Astrocyte (in vitro differentiated cells and primary cell): ENCODE measurements around the gene HELLS. TPM values are rescaled to one million over a fixed set of nuclear protein-coding genes. Genes with fewer than 3 reads are reported as not detected.
"Not testable (repeated sequence)": the region's sequence is repeated elsewhere in the genome, so short reads cannot be mapped to it uniquely, and the experiment has no call there.

Experiments used
- DNase-seq: peaks from one replicate; pipeline ENCODE4 v3.0.0-alpha.2; 2010; ENCODE audit warnings: low read depth
- FAIRE-seq: peaks from 2 replicates; lab custom pipeline; 2011; peaks lifted over from hg19 to GRCh38; lab: Jason Lieb, UNC
- H2AFZ ChIP-seq: 2 replicates; pipeline ENCODE4 v1.6.0; 2012; ENCODE audit warnings: low read depth, low read length, inconsistent platforms
- H3K27ac ChIP-seq: 2 replicates; pipeline ENCODE4 v1.5.1; 2011; ENCODE audit warnings: low read depth, low read length, inconsistent platforms
- H3K27me3 ChIP-seq: 2 replicates; pipeline ENCODE4 v1.6.0; 2011; ENCODE audit warnings: low read length, inconsistent platforms; ENCODE audit not compliant: insufficient read depth
- H3K36me3 ChIP-seq: 2 replicates; pipeline ENCODE4 v1.5.1; 2011; ENCODE audit warnings: low read length, inconsistent platforms; ENCODE audit not compliant: insufficient read depth
- H3K4me1 ChIP-seq: 2 replicates; pipeline ENCODE4 v1.5.1; 2011; ENCODE audit warnings: low read length, inconsistent platforms; ENCODE audit not compliant: insufficient read depth
- H3K4me2 ChIP-seq: 2 replicates; pipeline ENCODE4 v1.6.0; 2012; ENCODE audit warnings: low read length, inconsistent platforms
- H3K4me3 ChIP-seq: 2 replicates; pipeline ENCODE4 v1.5.1; 2011; ENCODE audit warnings: low read depth, mild to moderate bottlenecking, low read length, inconsistent platforms; ENCODE audit not compliant: insufficient read depth
- H3K79me2 ChIP-seq: 2 replicates; pipeline ENCODE4 v1.6.0; 2012; ENCODE audit warnings: mild to moderate bottlenecking, low read length, inconsistent platforms; ENCODE audit not compliant: insufficient read depth
- H3K9ac ChIP-seq: 2 replicates; pipeline ENCODE4 v1.6.0; 2012; ENCODE audit warnings: mild to moderate bottlenecking, low read length, inconsistent platforms
- H3K9me3 ChIP-seq: 2 replicates; pipeline ENCODE4 v1.5.1; 2012; ENCODE audit warnings: low read depth, mild to moderate bottlenecking, low read length, inconsistent platforms; ENCODE audit not compliant: insufficient read depth
- H4K20me1 ChIP-seq: 2 replicates; pipeline ENCODE4 v1.6.0; 2012; ENCODE audit warnings: low read length, inconsistent platforms; ENCODE audit not compliant: insufficient read depth
- H3K27ac Mint-ChIP-seq: one replicate; pipeline ENCODE4 v1.8.0; 2021; ENCODE audit warnings: mild to moderate bottlenecking, mixed read lengths; ENCODE audit not compliant: unreplicated experiment
- H3K27me3 Mint-ChIP-seq: one replicate; pipeline ENCODE4 v1.8.0; 2021; ENCODE audit warnings: low read depth, mixed read lengths; ENCODE audit not compliant: unreplicated experiment
- H3K36me3 Mint-ChIP-seq: one replicate; pipeline ENCODE4 v1.8.0; 2021; ENCODE audit warnings: low read depth, mixed read lengths; ENCODE audit not compliant: unreplicated experiment
- H3K4me1 Mint-ChIP-seq: one replicate; pipeline ENCODE4 v1.8.0; 2021; ENCODE audit warnings: low read depth, mixed read lengths; ENCODE audit not compliant: unreplicated experiment
- H3K4me3 Mint-ChIP-seq: one replicate; pipeline ENCODE4 v1.8.0; 2021; ENCODE audit warnings: mild to moderate bottlenecking, moderate library complexity, mixed read lengths; ENCODE audit not compliant: unreplicated experiment
- H3K9me3 Mint-ChIP-seq: one replicate; pipeline ENCODE4 v1.8.0; 2021; ENCODE audit warnings: mild to moderate bottlenecking, mixed read lengths; ENCODE audit not compliant: unreplicated experiment
- EZH2 ChIP-seq: IDR thresholded peaks from 2 replicates; pipeline ENCODE4 v1.6.1; 2012; ENCODE audit warnings: mild to moderate bottlenecking, low read length, inconsistent platforms; ENCODE audit not compliant: insufficient read depth
- total RNA-seq: library from RNA; stranded (reverse); gene quantifications from 2 replicates; pipeline ENCODE4 v1.2.1, GENCODE V29; 2021
- TF ChIP-seq, protein P1 (sequence below): IDR thresholded peaks from 2 replicates; pipeline ENCODE4 v1.5.1; 2011; ENCODE audit warnings: low read depth, mild to moderate bottlenecking, inconsistent platforms, low read length, moderate library complexity; ENCODE audit not compliant: insufficient read depth

Gene HELLS
- total RNA-seq, 1 donor from 2014 or later: 23.5 TPM

- H3K9me3 Mint-ChIP-seq: no peaks in the 10 kb centered on the region
Measured at GRCh38 chr10:94524711-94525110, 20.9 kb upstream of the HELLS start.

GRCh38 chr10:94531550-94531949, 14.0 kb upstream of the HELLS start:
- not testable (repeated sequence) for H3K27me3 Mint-ChIP-seq, FAIRE-seq, H3K27ac Mint-ChIP-seq, H3K36me3 Mint-ChIP-seq, H3K9ac ChIP-seq, H3K4me3 Mint-ChIP-seq, H3K27ac ChIP-seq, DNase-seq, H3K4me3 ChIP-seq, H3K4me1 ChIP-seq, H3K9me3 ChIP-seq, H3K27me3 ChIP-seq, H3K36me3 ChIP-seq, H3K9me3 Mint-ChIP-seq, H3K4me1 Mint-ChIP-seq, H2AFZ ChIP-seq, H4K20me1 ChIP-seq, H3K4me2 ChIP-seq, H3K79me2 ChIP-seq

More at GRCh38 chr10:94524711-94525110, 20.9 kb upstream of the HELLS start:
- H3K79me2 ChIP-seq: no peaks in the 10 kb centered on the region
- H3K27me3 Mint-ChIP-seq: no peaks in the 10 kb centered on the region
- peaks cover 2% of the 10 kb centered on the region for H3K36me3 Mint-ChIP-seq
- H3K27ac Mint-ChIP-seq: no peak overlapping the region
- no peak overlapping the region for H2AFZ ChIP-seq
- H3K4me3 Mint-ChIP-seq: no peak overlapping the region
- H3K4me1 ChIP-seq: no peaks in the 10 kb centered on the region
- no peak overlapping the region for H3K4me3 ChIP-seq
- no peaks in the 10 kb centered on the region for H3K4me1 Mint-ChIP-seq
- DNase-seq (no peak), FAIRE-seq (no peak)
- no peak overlapping the region for H3K27ac ChIP-seq
- H3K4me2 ChIP-seq: no peak overlapping the region
- peaks cover 4% of the 10 kb centered on the region for H4K20me1 ChIP-seq
- H3K9me3 ChIP-seq: no peaks in the 10 kb centered on the region
- H3K36me3 ChIP-seq: no peaks in the 10 kb centered on the region
- no peak overlapping the region for H3K9ac ChIP-seq
- H3K27me3 ChIP-seq: no peaks in the 10 kb centered on the region
- TF ChIP-seq, protein P1, sequence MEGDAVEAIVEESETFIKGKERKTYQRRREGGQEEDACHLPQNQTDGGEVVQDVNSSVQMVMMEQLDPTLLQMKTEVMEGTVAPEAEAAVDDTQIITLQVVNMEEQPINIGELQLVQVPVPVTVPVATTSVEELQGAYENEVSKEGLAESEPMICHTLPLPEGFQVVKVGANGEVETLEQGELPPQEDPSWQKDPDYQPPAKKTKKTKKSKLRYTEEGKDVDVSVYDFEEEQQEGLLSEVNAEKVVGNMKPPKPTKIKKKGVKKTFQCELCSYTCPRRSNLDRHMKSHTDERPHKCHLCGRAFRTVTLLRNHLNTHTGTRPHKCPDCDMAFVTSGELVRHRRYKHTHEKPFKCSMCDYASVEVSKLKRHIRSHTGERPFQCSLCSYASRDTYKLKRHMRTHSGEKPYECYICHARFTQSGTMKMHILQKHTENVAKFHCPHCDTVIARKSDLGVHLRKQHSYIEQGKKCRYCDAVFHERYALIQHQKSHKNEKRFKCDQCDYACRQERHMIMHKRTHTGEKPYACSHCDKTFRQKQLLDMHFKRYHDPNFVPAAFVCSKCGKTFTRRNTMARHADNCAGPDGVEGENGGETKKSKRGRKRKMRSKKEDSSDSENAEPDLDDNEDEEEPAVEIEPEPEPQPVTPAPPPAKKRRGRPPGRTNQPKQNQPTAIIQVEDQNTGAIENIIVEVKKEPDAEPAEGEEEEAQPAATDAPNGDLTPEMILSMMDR: no peak
- no peak for TF ChIP-seq EZH2

DNA sequence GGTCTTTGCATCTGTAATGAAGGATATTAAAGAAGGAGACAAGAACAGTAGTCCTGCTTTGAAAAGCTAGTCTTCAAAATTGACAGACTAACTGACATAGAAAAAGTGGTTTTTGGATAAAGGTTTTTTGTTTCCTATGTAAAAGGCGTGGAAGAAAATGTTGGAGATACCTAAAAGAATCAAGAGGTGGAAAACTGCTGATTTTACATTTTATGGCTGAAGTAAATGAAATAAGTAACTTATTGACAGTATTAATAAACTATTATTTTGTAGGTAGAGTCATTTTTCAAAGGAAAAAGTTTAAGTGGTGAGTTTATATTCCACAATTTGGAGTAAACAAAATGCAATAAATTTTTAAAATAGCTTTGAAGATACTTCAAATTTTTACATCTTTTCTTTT, 12.6 kb upstream of the HELLS start:
- Histone ChIP-seq H2AFZ (no peak overlapping the region), H3K36me3 (peaks cover 6% of the 10 kb centered on the region), H3K27ac (no peak overlapping the region), H3K4me3 (no peak overlapping the region), H3K4me2 (no peak overlapping the region), H3K4me1 (no peaks in the 10 kb centered on the region), H3K9me3 (no peaks in the 10 kb centered on the region), H3K79me2 (no peaks in the 10 kb centered on the region), H4K20me1 (no peaks in the 10 kb centered on the region), H3K9ac (no peak overlapping the region), H3K27me3 (no peaks in the 10 kb centered on the region)
- no peak for TF ChIP-seq EZH2
- TF ChIP-seq, protein P1: no peak
- no peak overlapping the region for H3K27ac Mint-ChIP-seq
- no peaks in the 10 kb centered on the region for H3K4me1 Mint-ChIP-seq
- H3K36me3 Mint-ChIP-seq: peaks cover 7% of the 10 kb centered on the region
- FAIRE-seq (no peak), DNase-seq (no peak)
- no peaks in the 10 kb centered on the region for H3K9me3 Mint-ChIP-seq
- H3K27me3 Mint-ChIP-seq: no peaks in the 10 kb centered on the region
- H3K4me3 Mint-ChIP-seq: no peak overlapping the region

- not testable (repeated sequence) for H3K27me3 ChIP-seq, H3K4me1 ChIP-seq, H3K4me1 Mint-ChIP-seq, H3K36me3 Mint-ChIP-seq, H3K9me3 ChIP-seq, H2AFZ ChIP-seq, H4K20me1 ChIP-seq, H3K27me3 Mint-ChIP-seq, H3K4me3 Mint-ChIP-seq, DNase-seq, H3K4me3 ChIP-seq, FAIRE-seq, H3K36me3 ChIP-seq, H3K27ac ChIP-seq, H3K9ac ChIP-seq, H3K9me3 Mint-ChIP-seq, H3K27ac Mint-ChIP-seq, H3K4me2 ChIP-seq
- peaks cover 16% of the 10 kb centered on the region for H3K79me2 ChIP-seq
Measured at GRCh38 chr10:94542282-94542681, 3.3 kb upstream of the HELLS start.
